K562 (cell line): ENCODE results near the gene ESPL1. TPM values are rescaled to one million over a fixed set of nuclear protein-coding genes. Genes with fewer than 3 reads are reported as not detected.

Source experiments
- ATAC-seq: fragments of 200-7000 bp; cut with Tn5 transposase; 3 replicates; pipeline ENCODE4 v1.9.1; 2020; ENCODE audit warnings: moderate library complexity
- BruUV-seq: library from RNA; stranded (reverse); fragments of 400-500 nt; replicated peaks from 2 replicates; lab custom pipeline; 2021; lab: Mats Ljungman, UMichigan
- CTCF ChIA-PET: fragments of 300-600 bp; formaldehyde crosslinking; extraction: SDS; loops from one replicate; lab custom pipeline; 2021; ENCODE audit warnings: low intra/inter-chr PET ratio; lab: Yijun Ruan, JAX
- POLR2A ChIA-PET: fragments of 300-600, 350-650 bp; sonication (Branson Sonifier 250); formaldehyde crosslinking; extraction: SDS; loops from one replicate; lab custom pipeline; 2021; ENCODE audit warnings: antibody characterized with exemption, inconsistent platforms; lab: Yijun Ruan, JAX
- DNase-seq, 4 experiments: peaks; one replicate each; pipeline versions ENCODE4 v3.0.0 to v3.0.0-alpha.2; 2011 to 2018; ENCODE audit warnings: low spot score in 3 of 4, mixed read lengths in 3 of 4; ENCODE audit errors: extremely low read depth in 1 of 4
- FAIRE-seq: peaks from 2 replicates; lab custom pipeline; 2011; peaks lifted over from hg19 to GRCh38; lab: Jason Lieb, UNC
- H2AFZ ChIP-seq: 2 replicates; pipeline ENCODE4 v1.6.0; 2011; ENCODE audit warnings: low read depth, low read length, control low read depth, inconsistent platforms
- H3K27ac ChIP-seq: fragments of 200-600 bp; 3 replicates; pipeline ENCODE4 v1.8.0; 2011; ENCODE audit warnings: low read depth, mild to moderate bottlenecking, control low read depth, inconsistent platforms, low read length, moderate library complexity, mixed read lengths; ENCODE audit errors: extremely low read depth
- H3K27me3 ChIP-seq, 2 experiments: fragments of 300-600 bp in 1 of 2; 2 replicates in 1 of 2; 3 replicates in 1 of 2; pipeline versions ENCODE4 v1.6.0 to v1.8.0; 2011; ENCODE audit warnings: inconsistent platforms in 2 of 2, low read length in 2 of 2, mild to moderate bottlenecking in 1 of 2, mixed read lengths in 1 of 2, moderate library complexity in 1 of 2; ENCODE audit not compliant: control insufficient read depth in 2 of 2, insufficient read depth in 2 of 2
- H3K36me3 ChIP-seq: fragments of 300-600 bp; 3 replicates; pipeline ENCODE4 v1.8.0; 2011; ENCODE audit warnings: mild to moderate bottlenecking, low read length, inconsistent platforms; ENCODE audit not compliant: control insufficient read depth, insufficient read depth
- H3K4me1 ChIP-seq, 2 experiments: fragments of 200-600 bp in 1 of 2; replicated peaks in 1 of 2; 2 replicates in 1 of 2; 3 replicates in 1 of 2; pipeline versions ENCODE4 v1.5.1 to v1.8.0; 2011; ENCODE audit warnings: inconsistent platforms in 2 of 2, low read length in 2 of 2, mild to moderate bottlenecking in 1 of 2, mixed read lengths in 1 of 2, moderate library complexity in 1 of 2; ENCODE audit not compliant: control insufficient read depth in 2 of 2, insufficient read depth in 2 of 2
- H3K4me2 ChIP-seq: 2 replicates; pipeline ENCODE4 v1.6.1; 2011; ENCODE audit warnings: low read length, control low read depth, inconsistent platforms, mixed read lengths; ENCODE audit not compliant: insufficient read depth
- H3K4me3 ChIP-seq: fragments of 200-600 bp; sonication (generic), shearing (Covaris generic); 2 replicates; pipeline ENCODE4 v1.5.1; 2016; ENCODE audit warnings: control low read depth, inconsistent platforms
- H3K79me2 ChIP-seq: fragments of 200-600 bp; 3 replicates; pipeline ENCODE4 v1.8.0; 2011; ENCODE audit warnings: low read length, inconsistent platforms; ENCODE audit not compliant: control insufficient read depth, insufficient read depth
- H3K9ac ChIP-seq, 2 experiments: 2 replicates each; pipeline versions ENCODE4 v1.6.0 to v1.6.1; 2011; ENCODE audit warnings: low read depth in 2 of 2, low read length in 2 of 2, control low read depth in 1 of 2, inconsistent platforms in 1 of 2, mild to moderate bottlenecking in 1 of 2, mixed read lengths in 1 of 2; ENCODE audit not compliant: insufficient read depth in 1 of 2
- H3K9me1 ChIP-seq: one replicate; pipeline ENCODE4 v1.6.0; 2011; ENCODE audit warnings: inconsistent platforms, mild to moderate bottlenecking, low read length, moderate library complexity; ENCODE audit not compliant: control insufficient read depth, insufficient read depth
- H3K9me3 ChIP-seq: replicated peaks from 2 replicates; pipeline ENCODE4 v1.5.1; 2011; ENCODE audit warnings: low read depth, low read length, inconsistent platforms; ENCODE audit not compliant: control insufficient read depth, insufficient read depth
- H4K20me1 ChIP-seq: replicated peaks from 2 replicates; pipeline ENCODE4 v1.6.1; 2011; ENCODE audit warnings: low read length, inconsistent platforms, mixed read lengths; ENCODE audit not compliant: control insufficient read depth, insufficient read depth
- CEBPB ChIP-seq: fragments of 450-650 bp; IDR thresholded peaks from 2 replicates; pipeline ENCODE4 v1.6.1; 2016; ENCODE audit warnings: missing genetic modification characterization, missing compliant biosample characterization
- FOSL1 ChIP-seq: fragments of 200-800 bp; sonication (Bioruptor generic); conservative IDR thresholded peaks from 2 replicates; pipeline ENCODE4 v1.6.1; 2016; ENCODE audit warnings: missing genetic modification characterization, missing compliant biosample characterization
- SPI1 ChIP-seq: IDR thresholded peaks from 2 replicates; pipeline ENCODE4 v1.6.1; 2011; ENCODE audit warnings: low read depth, low read length, control low read depth, borderline replicate concordance
- ZNF77 ChIP-seq: fragments of 250-450 bp; sonication (Bioruptor Pico); IDR thresholded peaks from 2 replicates; pipeline ENCODE4 v1.5.0; 2020
- whole genome bisulfite sequencing: fragments of 100-300 bp; shearing (Covaris generic); methylation state at CpG from one replicate; pipeline ENCODE4 v1.1.6; 2016; ENCODE audit warnings: low coverage, mixed read lengths; ENCODE audit not compliant: insufficient coverage; ENCODE audit errors: missing lambda C conversion rate; 5-methylcytosine and 5-hydroxymethylcytosine counted together
- in situ Hi-C: fragments of 300-500 bp; cut with MboI; formaldehyde crosslinking; loops from 4 replicates; pipeline ENCODE4 v1.15.0; 2018; ENCODE audit warnings: inconsistent platforms, mixed read lengths
- intact Hi-C: fragments of 100-400 bp; cut with micrococcal nuclease; formaldehyde crosslinking; loops from 2 replicates; pipeline ENCODE4 v1.14.2; 2022
- polyA plus RNA-seq, 8 experiments: library from polyadenylated mRNA; depleted of rRNA in 4 of 8; stranded (reverse) in 5 of 8; unstranded in 3 of 8; fragments of >200 nt; fragmentation: Nextera tagmentation in 2 of 8; fragmentation: Illumina TruSeq in 1 of 8; extraction: Ambion mirVana in 2 of 8; extraction: Trizol in 1 of 8; gene quantifications; 2 replicates each; pipeline versions ENCODE4 v1.2.1 to v1.2.3, GENCODE V29; 2011 to 2014; ENCODE audit warnings: inconsistent platforms in 1 of 8, missing spikeins in 1 of 8
- total RNA-seq, 7 experiments: library from RNA; depleted of rRNA in 6 of 7; stranded (reverse); fragments of >200 nt in 6 of 7; fragmentation: Illumina TruSeq in 2 of 7; extraction: Trizol in 2 of 7; gene quantifications; 2 replicates each; pipeline versions ENCODE4 v1.2.1 to v1.2.3, GENCODE V29; 2011 to 2021; ENCODE audit warnings: low replicate concordance in 1 of 7

Gene ESPL1
- total and polyA plus RNA-seq, 9 of the 15 experiments (the other 6 are each of a cell fraction or from before 2014, with no cell fraction given): 1.2 to 55.0 (median 18.7) TPM

- DNase-seq (no peak), FAIRE-seq (no peak), ATAC-seq (no peak)
- H3K4me3 ChIP-seq: no peak overlapping the region
- no peak overlapping the region for H2AFZ ChIP-seq
- H3K9me1 ChIP-seq: no peaks in the 10 kb centered on the region
- no peak overlapping the region for H3K4me2 ChIP-seq
- H3K27me3 ChIP-seq: no peaks in the 10 kb centered on the region
- TF ChIP-seq CEBPB (tag): peak; percentile 40; the same call in 1 of the 2 replicates
- 0 out of 2 replicates have a peak, but pooled peaks have one; percentile 21 for TF ChIP-seq FOSL1 (tag)
- TF ChIP-seq ZNF77: no peak
- TF ChIP-seq SPI1: peak; percentile 99
- WGBS: 29% methylated on average over 3 of the region's 3 CpGs
- no peaks in the 10 kb centered on the region for H4K20me1 ChIP-seq
- intact Hi-C loops: no loop called here
- peaks cover 19% of the 10 kb centered on the region; the same call in 2 of the 3 replicates for H3K36me3 ChIP-seq
- H3K27ac ChIP-seq: 0 out of 3 replicates have a peak overlapping the region, but pooled peaks have one; percentile 0
- H3K9ac ChIP-seq: no peak overlapping the region
- BruUV-seq: no TSS peak
- peaks cover 32 to 36% of the 10 kb centered on the region in 2 experiments; a peak in 4 of 5 replicates for H3K4me1 ChIP-seq
- peaks cover 27% of the 10 kb centered on the region for H3K79me2 ChIP-seq
- no peaks in the 10 kb centered on the region for H3K9me3 ChIP-seq
- POLR2A ChIA-PET: interaction anchor here (1.1 to 2.0 kb wide), 2 partner anchors 11 to 14 kb away, joined by 5 to 14 read pairs; partner anchors contain the start of gene ESPL1
- CTCF ChIA-PET: no interaction called here
- in situ Hi-C loops: no loop called here
Observed at GRCh38 chr12:53255996-53256395, 12.1 kb upstream of the ESPL1 start.
